GM12801 (cell line): ENCODE measurements around the gene ATP1A4.

Experiments used
- CTCF ChIP-seq: IDR thresholded peaks from one replicate; pipeline ENCODE4 v1.5.1; 2011; ENCODE audit warnings: control low read depth; ENCODE audit not compliant: insufficient read length; ENCODE audit errors: extremely low read depth

ATP1A4 gene

GRCh38 chr1:160125746-160126145 lies 25.7 kb upstream of the ATP1A4 start:
- TF ChIP-seq CTCF, result no peak

DNA sequence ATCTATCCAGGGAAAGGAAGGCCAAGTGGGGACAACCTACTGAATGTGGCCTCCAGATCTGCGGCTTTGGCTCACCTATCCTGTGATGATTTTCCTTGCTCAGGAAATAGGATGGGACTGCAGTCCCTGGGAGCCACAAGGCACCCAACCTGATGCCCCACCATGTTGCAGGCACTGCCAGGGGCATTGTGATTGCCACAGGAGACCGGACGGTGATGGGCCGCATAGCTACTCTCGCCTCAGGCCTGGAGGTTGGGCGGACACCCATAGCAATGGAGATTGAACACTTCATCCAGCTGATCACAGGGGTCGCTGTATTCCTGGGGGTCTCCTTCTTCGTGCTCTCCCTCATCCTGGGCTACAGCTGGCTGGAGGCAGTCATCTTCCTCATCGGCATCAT lies 24.0 kb upstream of the ATP1A4 start:
- TF ChIP-seq CTCF, result no peak

DNA sequence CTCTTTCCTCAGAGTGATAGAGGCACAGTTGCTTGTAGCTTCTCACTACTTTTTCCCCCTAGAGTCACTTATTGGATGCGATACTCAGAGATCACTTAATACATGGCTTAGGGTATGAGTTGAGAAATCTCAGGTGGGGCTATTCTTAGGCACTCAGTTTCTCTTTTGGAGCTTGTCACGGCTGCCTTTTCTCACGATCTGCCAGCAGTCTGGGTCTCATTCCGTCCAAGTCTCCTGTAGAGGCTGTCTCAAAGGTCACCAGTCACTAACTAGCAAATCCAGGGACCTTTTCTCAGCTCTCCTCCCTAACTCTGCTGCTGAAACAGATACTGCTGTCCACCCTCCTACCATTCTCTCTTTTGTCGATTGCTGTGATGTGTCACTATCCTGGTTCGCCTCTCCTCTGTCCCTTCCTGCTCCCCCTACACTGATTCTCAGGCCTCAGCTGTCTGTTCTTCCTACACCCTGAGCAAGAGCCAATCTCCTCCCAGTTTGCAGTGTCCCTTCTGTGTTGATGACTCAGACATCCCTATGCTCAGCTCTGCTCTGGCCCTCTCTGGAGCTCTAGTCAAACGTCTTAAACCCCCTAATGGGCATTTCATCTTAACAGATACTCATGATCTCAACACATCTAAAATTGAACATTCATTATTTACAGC lies 23.4 kb upstream of the ATP1A4 start:
- no peak for TF ChIP-seq CTCF

GRCh38 chr1:160128636-160129035 lies 22.8 kb upstream of the ATP1A4 start:
- no peak for TF ChIP-seq CTCF

- TF ChIP-seq CTCF, result no peak
Measured at GRCh38 chr1:160129046-160129445, 22.4 kb upstream of the ATP1A4 start.

- TF ChIP-seq CTCF, result no peak
Measured at GRCh38 chr1:160129558-160129957, 21.8 kb upstream of the ATP1A4 start.

DNA sequence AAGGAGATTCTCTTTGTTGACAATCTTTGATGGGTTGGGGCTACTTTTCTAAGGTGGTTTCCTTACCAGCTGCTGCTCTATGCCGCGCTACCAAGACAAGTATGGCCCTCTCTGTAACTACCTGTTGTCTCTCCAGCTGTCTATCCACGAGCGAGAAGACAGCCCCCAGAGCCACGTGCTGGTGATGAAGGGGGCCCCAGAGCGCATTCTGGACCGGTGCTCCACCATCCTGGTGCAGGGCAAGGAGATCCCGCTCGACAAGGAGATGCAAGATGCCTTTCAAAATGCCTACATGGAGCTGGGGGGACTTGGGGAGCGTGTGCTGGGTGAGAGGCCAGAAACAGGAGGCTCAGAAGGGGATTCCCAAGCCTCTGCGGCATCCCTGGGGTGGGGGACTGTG lies 21.4 kb upstream of the ATP1A4 start:
- no peak for TF ChIP-seq CTCF
